Right atrium auricular region (tissue), 2 donors: ENCODE data around the gene TRMO. TPM values are rescaled to one million over a fixed set of nuclear protein-coding genes. Genes with fewer than 3 reads are reported as not detected.

Source experiments
- DNase-seq: peaks from one replicate; pipeline ENCODE4 v3.0.0-alpha.2; 2019; ENCODE audit warnings: low spot score
- H3K27ac ChIP-seq, 2 donors: fragments of 200-600 bp; sonication (generic); 1 replicate in 1 of 2; 2 replicates in 1 of 2; pipeline ENCODE4 v1.5.1; 2016 to 2019
- H3K27me3 ChIP-seq, 2 donors: fragments of 200-600 bp; sonication (generic); one replicate each; pipeline versions ENCODE4 v1.5.1 to v1.6.0; 2017 to 2019
- H3K36me3 ChIP-seq: fragments of 200-600 bp; sonication (generic); one replicate; pipeline ENCODE4 v1.5.1; 2016
- H3K4me1 ChIP-seq, 2 donors: fragments of 200-600 bp; sonication (generic); one replicate each; pipeline versions ENCODE4 v1.5.1 to v1.6.0; 2017 to 2019
- H3K4me3 ChIP-seq, 2 donors: fragments of 200-600 bp; sonication (generic); 1 replicate in 1 of 2; 2 replicates in 1 of 2; pipeline ENCODE4 v1.5.1; 2017 to 2019; ENCODE audit warnings: mild to moderate bottlenecking in 1 of 2, moderate library complexity in 1 of 2
- H3K9me3 ChIP-seq, 2 donors: fragments of 200-600 bp; sonication (generic); one replicate each; pipeline ENCODE4 v1.5.1; 2019
- CTCF ChIP-seq, 2 donors: fragments of 200-600 bp; sonication (generic); IDR thresholded peaks; one replicate each; pipeline ENCODE4 v1.5.1; 2019; ENCODE audit warnings: antibody characterized with exemption in 2 of 2
- total RNA-seq, 2 donors: library from RNA; depleted of rRNA; stranded (reverse); fragments of >200 nt; gene quantifications; one replicate each; pipeline ENCODE4 v1.1.0, GENCODE V29; 2016

Gene TRMO
- total RNA-seq, 2 donors from 2014 or later, result 13.9 to 14.5 TPM

GRCh38 chr9:97900103-97900737 lies 22.1 kb downstream of the TRMO start:
- Histone ChIP-seq H3K4me3 (no peak overlapping the region), H3K27me3 (no peaks in the 10 kb centered on the region), H3K4me1 (no peaks in the 10 kb centered on the region), H3K27ac (no peak overlapping the region), H3K36me3 (peaks cover 6% of the 10 kb centered on the region), H3K9me3 (no peaks in the 10 kb centered on the region)
- TF ChIP-seq CTCF (IDR thresholded peaks at IDR 0.05), result no peak
- DNase-seq, result no peak

- DNase-seq, result no peak
- Histone ChIP-seq H3K4me1 (no peaks in the 10 kb centered on the region), H3K36me3 (no peaks in the 10 kb centered on the region), H3K27me3 (no peaks in the 10 kb centered on the region), H3K4me3 (no peak overlapping the region), H3K9me3 (peaks cover 0 to 8% of the 10 kb centered on the region in 2 donors), H3K27ac (no peak overlapping the region)
- no peak for TF ChIP-seq CTCF (IDR thresholded peaks at IDR 0.05)
Observed at GRCh38 chr9:97895695-97896332, 26.5 kb downstream of the TRMO start.

- no peaks in the 10 kb centered on the region for H3K27me3 ChIP-seq
- no peaks in the 10 kb centered on the region for H3K36me3 ChIP-seq
- H3K4me3 ChIP-seq, result no peak overlapping the region
- TF ChIP-seq CTCF (IDR thresholded peaks at IDR 0.05), result no peak
- H3K4me1 ChIP-seq, result no peaks in the 10 kb centered on the region
- H3K27ac ChIP-seq, result no peak overlapping the region
- H3K9me3 ChIP-seq, result peaks cover 0 to 8% of the 10 kb centered on the region in 2 donors
- DNase-seq, result no peak
Observed at GRCh38 chr9:97895211-97895610, 27.1 kb downstream of the TRMO start.

- Histone ChIP-seq H3K36me3 (no peaks in the 10 kb centered on the region), H3K4me3 (no peak overlapping the region), H3K27ac (no peak overlapping the region), H3K4me1 (no peaks in the 10 kb centered on the region), H3K9me3 (peaks cover 0 to 8% of the 10 kb centered on the region in 2 donors), H3K27me3 (no peaks in the 10 kb centered on the region)
- DNase-seq, result no peak
- TF ChIP-seq CTCF (IDR thresholded peaks at IDR 0.05), result no peak
Observed at GRCh38 chr9:97892421-97892820, 29.9 kb downstream of the TRMO start.

- Histone ChIP-seq H3K27me3 (no peaks in the 10 kb centered on the region), H3K9me3 (peaks cover 0 to 8% of the 10 kb centered on the region in 2 donors), H3K27ac (no peak overlapping the region), H3K36me3 (no peaks in the 10 kb centered on the region), H3K4me3 (no peak overlapping the region), H3K4me1 (no peaks in the 10 kb centered on the region)
- DNase-seq, result no peak
- TF ChIP-seq CTCF (IDR thresholded peaks at IDR 0.05), result no peak
Observed at GRCh38 chr9:97891736-97892135, 30.6 kb downstream of the TRMO start.
